ENCODE measurements around the gene IQCH.

IQCH gene

DNA sequence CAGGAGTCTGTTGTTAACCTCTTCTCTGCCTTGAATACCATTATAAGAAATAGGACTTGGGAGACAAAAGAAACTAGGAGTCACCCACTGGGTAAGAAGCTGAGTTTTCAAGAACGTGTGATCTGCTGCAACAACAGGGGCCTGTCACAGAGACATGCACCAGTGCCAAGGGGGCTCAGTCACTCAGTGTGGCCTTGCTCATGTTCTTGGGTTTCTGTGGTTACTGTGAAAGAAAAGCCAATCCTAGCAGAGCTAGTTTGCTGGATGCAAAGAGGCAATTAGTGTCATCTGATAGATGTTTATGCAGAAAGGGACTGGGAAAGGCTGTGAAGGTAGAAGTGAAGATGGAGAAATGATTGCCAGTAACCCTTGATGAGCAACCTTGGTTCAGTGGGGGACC, 126.3 kb downstream of the IQCH start:
- TF ChIP-seq GATA2 (IDR thresholded peaks at IDR 0.05; ENCODE audit: low read depth, low read length): no peak
- no peak for TF ChIP-seq GATA3 (IDR thresholded peaks at IDR 0.05; ENCODE audit: low read depth, low read length)

GRCh38 chr15:67381416-67382045, 126.9 kb downstream of the IQCH start:
- no peak for TF ChIP-seq GATA2 (IDR thresholded peaks at IDR 0.05; ENCODE audit: low read depth, low read length)
- TF ChIP-seq GATA3 (IDR thresholded peaks at IDR 0.05; ENCODE audit: low read depth, low read length): no peak

DNA sequence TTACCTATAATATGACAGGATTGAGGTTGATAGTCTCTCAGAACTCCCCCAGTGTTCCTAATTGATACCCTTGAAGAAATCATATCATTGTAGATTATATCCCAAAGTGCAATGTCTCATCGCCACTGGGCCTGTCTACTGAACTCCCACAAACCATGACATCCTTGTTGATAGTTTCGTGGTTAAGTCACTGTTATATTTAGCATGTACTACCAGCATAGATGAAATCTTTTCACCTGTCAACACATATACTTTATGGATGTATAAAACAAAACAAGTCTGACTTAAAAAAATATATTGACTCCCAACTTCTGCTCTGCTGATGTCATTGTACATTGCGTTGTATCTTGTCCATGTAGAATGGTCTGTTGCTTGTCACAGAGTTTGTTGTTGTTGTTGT, 128.1 kb downstream of the IQCH start:
- no peak for TF ChIP-seq GATA2 (IDR thresholded peaks at IDR 0.05; ENCODE audit: low read depth, low read length)
- no peak for TF ChIP-seq GATA3 (IDR thresholded peaks at IDR 0.05; ENCODE audit: low read depth, low read length)

- TF ChIP-seq GATA2 (IDR thresholded peaks at IDR 0.05; ENCODE audit: low read depth, low read length) (no peak), GATA3 (IDR thresholded peaks at IDR 0.05; ENCODE audit: low read depth, low read length) (no peak)
These were observed 129.3 kb downstream of the IQCH start for GRCh38 chr15:67383899-67384298.

- no peak for TF ChIP-seq GATA2 (IDR thresholded peaks at IDR 0.05; ENCODE audit: low read depth, low read length)
- TF ChIP-seq GATA3 (IDR thresholded peaks at IDR 0.05; ENCODE audit: low read depth, low read length): no peak
These were observed 130.2 kb downstream of the IQCH start for GRCh38 chr15:67384761-67385160.

GRCh38 chr15:67385971-67386370, 131.4 kb downstream of the IQCH start:
- no peak for TF ChIP-seq GATA3 (IDR thresholded peaks at IDR 0.05; ENCODE audit: low read depth, low read length)
- no peak for TF ChIP-seq GATA2 (IDR thresholded peaks at IDR 0.05; ENCODE audit: low read depth, low read length)

DNA sequence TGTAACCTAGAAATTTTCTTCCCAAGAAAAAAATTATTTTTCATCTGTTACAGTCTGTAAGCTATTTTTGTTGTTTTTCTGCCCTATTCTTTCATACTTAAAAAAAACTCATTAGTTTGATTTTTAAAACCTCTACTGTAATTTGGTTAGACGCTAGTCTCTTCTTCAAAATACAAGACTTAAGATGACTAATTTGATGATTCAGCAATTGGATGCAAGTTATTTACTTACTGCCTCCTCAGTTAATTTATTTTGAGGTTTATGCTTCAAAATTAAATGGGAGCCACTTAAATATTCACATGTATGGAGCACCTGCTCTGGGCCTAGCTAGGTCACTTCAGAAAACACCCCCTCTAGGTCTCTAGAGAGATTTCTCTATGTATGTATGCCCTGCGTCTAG, 132.4 kb downstream of the IQCH start:
- TF ChIP-seq GATA3 (IDR thresholded peaks at IDR 0.05; ENCODE audit: low read depth, low read length) (no peak), GATA2 (IDR thresholded peaks at IDR 0.05; ENCODE audit: low read depth, low read length) (no peak)

DNA sequence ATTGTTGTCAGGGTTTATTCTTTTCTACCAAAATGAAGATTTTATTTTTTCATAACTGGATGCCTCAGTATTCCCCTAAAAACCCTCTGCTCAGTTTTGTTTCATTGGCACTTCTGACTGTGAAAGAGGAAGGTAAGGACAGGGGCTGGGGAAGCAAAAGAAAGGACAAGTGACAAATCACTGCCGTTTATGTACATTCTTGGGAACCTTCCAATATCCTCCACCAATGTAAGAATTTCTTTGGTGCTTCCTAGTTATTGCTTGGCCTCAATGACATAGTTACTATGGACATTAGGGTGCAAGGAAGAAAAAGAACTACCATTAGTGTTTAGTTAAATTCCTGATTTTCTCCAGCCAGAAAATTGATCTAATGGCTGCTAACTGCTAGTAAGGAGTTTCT, 135.4 kb downstream of the IQCH start:
- TF ChIP-seq GATA2 (IDR thresholded peaks at IDR 0.05; ENCODE audit: low read depth, low read length) (no peak), GATA3 (IDR thresholded peaks at IDR 0.05; ENCODE audit: low read depth, low read length) (no peak)

DNA sequence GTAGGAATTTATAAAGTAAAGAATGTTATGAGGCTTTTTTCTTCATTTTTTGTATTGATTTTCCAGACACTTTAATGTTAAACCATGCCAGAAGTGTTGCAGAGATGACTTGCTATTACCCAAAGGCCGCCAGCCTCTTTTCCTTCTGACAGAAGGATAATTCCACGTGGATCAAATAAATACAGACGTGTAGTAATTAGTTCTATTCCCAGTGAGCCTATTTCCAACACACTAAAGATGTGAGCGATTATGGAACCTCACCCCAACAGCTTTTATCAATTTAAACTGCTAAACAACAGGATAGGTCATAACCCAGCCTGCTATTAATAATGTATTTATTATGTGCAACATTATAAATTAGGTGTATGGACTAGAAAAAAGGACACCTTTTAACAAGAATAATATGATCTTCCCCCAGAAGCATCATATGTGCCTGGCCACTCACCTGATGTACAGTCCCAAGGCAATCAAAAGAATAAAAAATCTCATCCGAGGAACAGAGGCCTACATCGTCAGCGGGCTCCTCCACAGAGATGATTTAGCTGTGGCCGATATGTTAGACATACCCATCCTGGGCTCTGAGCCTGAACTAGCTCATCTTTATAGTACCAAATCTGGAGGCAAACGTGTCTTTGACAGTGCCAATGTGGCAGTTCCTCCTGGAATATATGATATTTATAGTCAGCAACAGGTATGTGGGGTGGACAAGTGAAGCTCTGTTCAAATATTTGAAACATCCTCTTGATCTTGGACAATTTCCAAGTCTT, 140.5 kb downstream of the IQCH start:
- no peak for TF ChIP-seq GATA2 (IDR thresholded peaks at IDR 0.05; ENCODE audit: low read depth, low read length)
- no peak for TF ChIP-seq GATA3 (IDR thresholded peaks at IDR 0.05; ENCODE audit: low read depth, low read length)

DNA sequence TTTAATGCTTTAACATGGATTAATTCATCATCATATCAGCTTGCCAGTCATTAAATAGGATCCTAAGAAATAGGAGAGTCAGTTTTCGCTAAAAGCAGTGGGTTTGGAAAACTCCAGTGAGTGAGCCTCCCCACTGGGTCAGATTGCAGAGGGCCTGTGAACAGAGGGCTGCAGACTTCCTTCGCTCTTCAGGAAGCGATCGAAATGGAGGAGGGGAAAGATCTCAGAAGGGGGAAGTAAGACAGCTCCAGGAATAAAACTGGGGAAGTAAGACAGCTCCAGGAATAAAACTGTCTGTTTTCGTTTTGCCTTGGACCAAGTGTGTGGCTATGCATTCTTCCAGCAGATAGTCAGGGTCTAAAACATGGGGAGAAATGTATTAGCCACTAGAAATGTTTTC, 141.5 kb downstream of the IQCH start:
- TF ChIP-seq GATA3 (IDR thresholded peaks at IDR 0.05; ENCODE audit: low read depth, low read length) (no peak), GATA2 (IDR thresholded peaks at IDR 0.05; ENCODE audit: low read depth, low read length) (no peak)

DNA sequence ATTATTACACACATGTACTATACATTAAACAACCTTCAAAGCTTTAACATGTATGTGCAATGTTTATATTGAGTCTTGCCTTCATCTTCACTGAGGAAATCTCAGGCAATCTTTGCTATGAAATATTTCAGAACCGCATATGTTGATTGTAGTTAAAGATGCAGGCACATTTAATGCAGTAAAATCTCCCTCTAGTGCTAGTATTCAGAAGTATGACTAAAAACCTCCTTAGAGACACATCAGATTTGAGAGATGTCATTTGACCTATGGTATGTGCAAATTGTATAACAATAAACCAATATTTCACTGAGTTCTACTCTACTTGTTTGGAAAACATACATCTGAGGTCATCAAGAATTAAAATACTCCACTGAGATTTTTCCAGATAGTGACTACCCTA, 142.6 kb downstream of the IQCH start:
- TF ChIP-seq GATA2 (IDR thresholded peaks at IDR 0.05; ENCODE audit: low read depth, low read length): no peak
- TF ChIP-seq GATA3 (IDR thresholded peaks at IDR 0.05; ENCODE audit: low read depth, low read length): no peak

DNA sequence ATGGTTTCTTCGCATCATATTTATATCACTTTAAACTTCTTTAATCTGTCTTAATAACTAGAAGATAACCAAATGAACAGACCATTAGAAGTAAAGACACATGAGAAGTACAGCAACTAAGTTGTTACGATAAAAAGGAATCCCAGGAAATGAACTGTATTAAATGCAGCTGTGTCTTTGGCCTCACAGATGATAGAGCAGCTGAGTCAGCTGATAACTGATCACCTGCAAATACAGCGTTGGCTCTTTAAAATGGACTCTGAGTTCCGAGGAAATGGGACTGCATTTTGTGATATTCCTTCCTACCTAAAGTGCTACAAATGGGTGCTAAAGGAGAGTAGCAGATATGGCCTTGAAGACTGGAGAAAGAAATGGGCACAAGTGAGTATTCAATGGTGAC, 145.3 kb downstream of the IQCH start:
- TF ChIP-seq GATA2 (IDR thresholded peaks at IDR 0.05; ENCODE audit: low read depth, low read length) (no peak), GATA3 (IDR thresholded peaks at IDR 0.05; ENCODE audit: low read depth, low read length) (no peak)

GRCh38 chr15:67400890-67401289, 146.3 kb downstream of the IQCH start:
- TF ChIP-seq GATA3 (IDR thresholded peaks at IDR 0.05; ENCODE audit: low read depth, low read length): no peak
- TF ChIP-seq GATA2 (IDR thresholded peaks at IDR 0.05; ENCODE audit: low read depth, low read length): no peak

DNA sequence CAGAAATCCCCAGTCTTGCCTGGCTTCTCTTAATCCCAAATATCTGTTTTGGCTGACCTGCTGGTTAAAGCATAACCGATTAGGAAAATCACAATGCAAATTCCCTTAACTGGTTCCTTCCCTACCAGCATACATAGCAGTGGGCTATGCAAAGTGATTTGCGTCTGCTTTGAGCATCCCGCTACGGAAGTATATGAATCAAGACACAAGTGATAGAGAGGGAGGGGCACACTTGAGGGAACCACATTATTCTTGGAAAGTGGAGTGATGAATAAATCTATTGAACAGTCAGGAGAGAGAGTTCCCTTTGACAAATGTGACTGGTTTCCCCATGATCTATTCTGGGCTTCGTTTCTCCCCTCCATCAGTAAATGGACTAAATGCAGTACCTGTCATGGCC, 146.8 kb downstream of the IQCH start:
- no peak for TF ChIP-seq GATA2 (IDR thresholded peaks at IDR 0.05; ENCODE audit: low read depth, low read length)
- no peak for TF ChIP-seq GATA3 (IDR thresholded peaks at IDR 0.05; ENCODE audit: low read depth, low read length)

DNA sequence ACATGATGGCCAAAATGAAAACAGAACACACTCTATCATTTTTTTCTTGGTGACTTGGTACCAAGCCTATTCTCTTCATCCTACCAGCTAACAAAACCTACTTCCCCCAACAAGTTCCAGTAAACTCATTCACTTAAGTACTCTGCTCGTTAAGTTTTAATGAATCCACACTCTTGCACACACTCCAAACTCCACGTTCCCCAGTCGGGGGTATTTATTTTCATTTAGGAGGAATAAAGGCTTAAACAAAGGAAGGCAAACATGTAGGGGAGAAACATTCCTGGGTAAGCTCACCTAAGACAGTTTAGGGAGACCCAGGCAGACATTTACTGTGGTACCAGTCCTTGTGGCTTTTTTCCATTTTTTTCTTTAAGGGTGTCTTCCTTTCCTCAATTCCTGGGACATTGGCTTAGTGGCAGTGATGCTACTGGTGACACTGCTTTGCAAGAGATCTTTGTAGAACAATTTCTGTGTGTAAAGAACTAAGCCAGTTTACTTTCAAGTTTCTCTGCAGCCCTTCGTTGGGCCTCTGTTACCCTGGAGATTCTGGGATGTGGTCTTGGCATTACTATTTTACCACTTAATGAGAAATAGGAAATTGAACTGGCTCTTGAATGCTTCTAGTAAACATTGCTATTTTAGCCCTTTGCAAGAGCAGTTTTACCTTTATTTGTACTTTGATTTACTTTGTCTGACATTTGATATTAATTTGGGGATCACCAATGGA, 149.0 kb downstream of the IQCH start:
- no peak for TF ChIP-seq GATA3 (IDR thresholded peaks at IDR 0.05; ENCODE audit: low read depth, low read length)
- TF ChIP-seq GATA2 (IDR thresholded peaks at IDR 0.05; ENCODE audit: low read depth, low read length): no peak

Measured in SH-SY5Y (cell line).